Tibial nerve (tissue), 4 donors: Measurements from ENCODE around the gene SIX5. TPM values are rescaled to one million over a fixed set of nuclear protein-coding genes. Genes with fewer than 3 reads are reported as not detected.

Experiments
- DNase-seq, 2 donors: peaks; one replicate each; pipeline ENCODE4 v3.0.0-alpha.2; 2019; ENCODE audit warnings: low spot score in 2 of 2
- H3K27ac ChIP-seq, 4 donors: fragments of 200-600 bp; sonication (generic) in 3 of 4; one replicate each; pipeline ENCODE4 v1.5.1; 2017 to 2019; ENCODE audit warnings: mild to moderate bottlenecking in 1 of 4
- H3K27me3 ChIP-seq, 2 donors: fragments of 200-600 bp; sonication (generic) in 1 of 2; one replicate each; pipeline versions ENCODE4 v1.5.1 to v1.6.0; 2017 to 2019
- H3K36me3 ChIP-seq, 3 donors: fragments of 200-600 bp; sonication (generic); one replicate each; pipeline ENCODE4 v1.5.1; 2018 to 2019
- H3K4me1 ChIP-seq, 4 donors: fragments of 200-600 bp; sonication (generic) in 3 of 4; one replicate each; pipeline ENCODE4 v1.5.1; 2017 to 2019
- H3K4me3 ChIP-seq, 4 donors: fragments of 200-600 bp; sonication (generic) in 3 of 4; one replicate each; pipeline ENCODE4 v1.5.1; 2017 to 2019; ENCODE audit warnings: mild to moderate bottlenecking in 1 of 4, moderate library complexity in 1 of 4
- H3K9me3 ChIP-seq, 4 donors: fragments of 200-600 bp; sonication (generic) in 3 of 4; one replicate each; pipeline ENCODE4 v1.5.1; 2017 to 2019
- CTCF ChIP-seq, 5 experiments: fragments of 200-600 bp in 3 of 5; fragments of 450-650 bp in 2 of 5; sonication (generic) in 3 of 5; IDR thresholded peaks; one replicate each; pipeline ENCODE4 v1.5.1; 2016 to 2019; ENCODE audit warnings: antibody characterized with exemption in 5 of 5, mild to moderate bottlenecking in 3 of 5, moderate library complexity in 2 of 5
- EP300 ChIP-seq, 2 donors: sonication (generic); formaldehyde crosslinking; IDR thresholded peaks; one replicate each; pipeline ENCODE4 v1.6.1; 2017; ENCODE audit warnings: antibody characterized with exemption in 2 of 2, mild to moderate bottlenecking in 1 of 2
- POLR2A ChIP-seq, 2 donors: fragments of 450-650 bp; IDR thresholded peaks; one replicate each; pipeline ENCODE4 v1.6.1; 2017; ENCODE audit warnings: antibody characterized with exemption in 2 of 2, mild to moderate bottlenecking in 2 of 2, moderate library complexity in 2 of 2
- WGBS, 2 donors: methylation state at CpG; one replicate each; pipeline ENCODE4 v1.1.5; 2018; 5-methylcytosine and 5-hydroxymethylcytosine counted together
- total RNA-seq, 4 donors: library from RNA; depleted of rRNA; stranded (reverse); fragments of >200 nt; gene quantifications; one replicate each; pipeline ENCODE4 v1.1.0, GENCODE V29; 2016

Gene SIX5
- total RNA-seq, 4 donors from 2014 or later, result 21.0 to 31.0 (median 22.9) TPM

DNA sequence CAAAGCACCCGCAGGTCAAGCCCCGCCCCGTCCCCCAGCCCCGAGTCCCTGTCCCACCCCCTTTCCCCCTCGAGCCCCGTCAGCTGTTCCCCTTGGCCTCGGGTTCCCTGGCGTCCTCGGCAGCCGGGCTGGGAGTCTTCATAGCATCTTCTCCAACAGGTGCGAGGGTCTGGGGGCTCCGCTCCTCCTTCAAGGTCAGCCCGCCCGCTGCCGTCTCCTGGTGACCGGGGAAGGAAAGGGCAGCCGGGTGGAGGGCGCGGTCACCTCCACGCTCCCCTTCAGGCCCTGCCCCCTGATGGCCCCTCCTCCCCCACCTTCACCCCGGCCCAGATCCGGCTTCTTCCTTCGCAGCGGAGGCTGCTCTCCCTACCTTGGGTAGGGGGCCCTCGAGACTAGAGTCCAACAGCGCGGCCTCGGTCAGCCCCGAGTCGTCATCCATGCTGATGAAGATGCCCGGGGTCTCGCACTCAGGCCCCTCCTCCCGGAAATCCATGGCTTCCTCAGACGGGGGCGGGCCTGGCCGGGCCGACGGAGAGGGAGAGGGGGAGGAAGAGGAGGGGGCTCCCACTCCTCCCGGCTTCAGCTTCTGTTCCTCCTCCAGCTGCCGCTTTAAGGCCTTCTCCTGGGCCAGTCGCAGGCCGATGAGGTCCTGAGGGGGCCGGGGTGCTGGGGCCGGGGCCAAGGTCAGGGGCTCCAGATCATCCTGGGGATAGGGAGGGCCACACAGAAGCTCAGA lies 46.6 kb upstream of the SIX5 start:
- no peak for TF ChIP-seq EP300 (IDR thresholded peaks at IDR 0.05)
- no peak for TF ChIP-seq CTCF (IDR thresholded peaks at IDR 0.05)
- TF ChIP-seq POLR2A (IDR thresholded peaks at IDR 0.05), result no peak
- 18 to 45% methylated on average over 36 to 39 of the region's 44 CpGs for WGBS, 2 donors

GRCh38 chr19:45814851-45815480 lies 45.9 kb upstream of the SIX5 start, which contains the start of gene RSPH6A:
Gene RSPH6A (minus strand): TSS chr19:45815308. CDS start chr19:45815176, 132 bp downstream.
- no peak within 1 kb of the TSS for H3K27ac ChIP-seq
- TF ChIP-seq POLR2A (IDR thresholded peaks at IDR 0.05), result no peak
- TF ChIP-seq EP300 (IDR thresholded peaks at IDR 0.05), result no peak
- no peak for TF ChIP-seq CTCF (IDR thresholded peaks at IDR 0.05)
- H3K9me3 ChIP-seq, result no peaks in the 10 kb centered on the region
- peaks cover 0 to 21% (median 3%) of the 10 kb centered on the region in 4 donors for H3K4me1 ChIP-seq
- H3K36me3 ChIP-seq, result peaks cover 0 to 37% (median 0%) of the 10 kb centered on the region in 3 donors
- DNase-seq, result no peak
- peaks cover 0 to 10% of the 10 kb centered on the region in 2 donors for H3K27me3 ChIP-seq
- 37 to 43% methylated on average over 33 to 40 of the region's 40 CpGs for WGBS, 2 donors
- peak within 1 kb of the TSS in 2 of 4 donors; percentile 26 to 42 for H3K4me3 ChIP-seq

More for the DNA sequence above, 46.6 kb upstream of the SIX5 start:
- DNase-seq, result no peak
- Histone ChIP-seq H3K27ac (no peak overlapping the region), H3K27me3 (peaks cover 0 to 10% of the 10 kb centered on the region in 2 donors), H3K36me3 (peaks cover 0 to 44% (median 0%) of the 10 kb centered on the region in 3 donors), H3K4me1 (peaks cover 0 to 21% (median 3%) of the 10 kb centered on the region in 4 donors), H3K4me3 (peak overlapping the region in 2 of 4 donors; percentile 26 to 42), H3K9me3 (no peaks in the 10 kb centered on the region)

DNA sequence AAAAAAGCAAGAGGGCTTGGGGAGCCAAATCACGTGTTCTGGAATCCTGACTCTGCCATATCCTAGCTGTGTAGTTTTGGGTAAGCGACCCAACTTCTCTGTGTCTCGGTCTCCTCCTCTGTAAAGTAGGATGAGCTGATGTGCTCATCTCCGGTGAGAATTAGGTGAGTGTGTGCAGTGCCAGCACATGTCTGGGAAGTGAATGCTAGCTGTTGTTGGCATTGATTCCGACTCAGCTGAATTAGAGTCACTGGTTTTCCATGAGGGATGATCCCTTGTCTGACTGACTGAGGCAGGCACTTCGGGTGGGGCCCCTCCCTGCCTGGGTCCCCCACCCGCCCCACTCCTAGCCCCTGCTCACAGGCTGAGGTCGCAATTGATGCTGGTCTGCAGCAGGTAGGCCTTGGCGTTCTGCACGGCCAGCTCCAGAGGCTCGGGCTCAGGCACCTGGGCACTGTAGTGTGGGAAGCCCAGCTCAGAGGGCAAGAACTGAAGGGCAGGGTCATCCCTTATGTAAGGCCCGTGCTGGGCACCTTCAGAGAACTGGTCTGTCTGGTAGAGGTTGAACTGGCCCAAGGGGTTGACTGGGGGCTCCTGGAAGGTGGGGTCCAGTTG lies 45.2 kb upstream of the SIX5 start:
- Histone ChIP-seq H3K36me3 (peaks cover 0 to 30% (median 0%) of the 10 kb centered on the region in 3 donors), H3K27ac (no peak overlapping the region), H3K4me1 (peaks cover 0 to 26% (median 3%) of the 10 kb centered on the region in 4 donors), H3K9me3 (no peaks in the 10 kb centered on the region), H3K27me3 (peaks cover 0 to 10% of the 10 kb centered on the region in 2 donors), H3K4me3 (no peak overlapping the region)
- 76 to 86% methylated on average over 10 to 12 of the region's 12 CpGs for WGBS, 2 donors
- TF ChIP-seq POLR2A (IDR thresholded peaks at IDR 0.05), result no peak
- TF ChIP-seq EP300 (IDR thresholded peaks at IDR 0.05), result no peak
- no peak for TF ChIP-seq CTCF (IDR thresholded peaks at IDR 0.05)
- DNase-seq, result no peak

- peaks cover 0 to 26% (median 3%) of the 10 kb centered on the region in 4 donors for H3K4me1 ChIP-seq
- 88 to 95% methylated on average over 6 of the region's 6 CpGs for WGBS, 2 donors
- peaks cover 0 to 12% (median 0%) of the 10 kb centered on the region in 3 donors for H3K36me3 ChIP-seq
- peaks cover 0 to 10% of the 10 kb centered on the region in 2 donors for H3K27me3 ChIP-seq
- H3K27ac ChIP-seq, result no peak overlapping the region
- H3K4me3 ChIP-seq, result no peak overlapping the region
- DNase-seq, result no peak
- TF ChIP-seq CTCF (IDR thresholded peaks at IDR 0.05), result no peak
- TF ChIP-seq POLR2A (IDR thresholded peaks at IDR 0.05), result no peak
- no peaks in the 10 kb centered on the region for H3K9me3 ChIP-seq
These were observed 43.2 kb upstream of the SIX5 start for GRCh38 chr19:45812297-45812696.
